CD4-positive, alpha-beta T cell treated with Interleukin-1 beta for 1 hour (primary cell): ENCODE results near the gene FANCD2.
"Not testable (repeated sequence)": the region's sequence is repeated elsewhere in the genome, so short reads cannot be mapped to it uniquely, and the experiment has no call there.

Source experiments
- DNase-seq, 2 donors: peaks; one replicate each; pipeline ENCODE4 v3.0.0-alpha.2; 2020 to 2022

Gene FANCD2

GRCh38 chr3:10017636-10018292 lies 8.5 kb upstream of the FANCD2 start:
- peak in 1 of 2 donors; percentile 33 for DNase-seq

- DNase-seq = not testable (repeated sequence)
Measured at GRCh38 chr3:10018806-10019205, 7.4 kb upstream of the FANCD2 start.

GRCh38 chr3:10019326-10019725 lies 6.9 kb upstream of the FANCD2 start:
- no peak for DNase-seq

GRCh38 chr3:10021856-10022775 lies 4.1 kb upstream of the FANCD2 start:
- no peak for DNase-seq

DNA sequence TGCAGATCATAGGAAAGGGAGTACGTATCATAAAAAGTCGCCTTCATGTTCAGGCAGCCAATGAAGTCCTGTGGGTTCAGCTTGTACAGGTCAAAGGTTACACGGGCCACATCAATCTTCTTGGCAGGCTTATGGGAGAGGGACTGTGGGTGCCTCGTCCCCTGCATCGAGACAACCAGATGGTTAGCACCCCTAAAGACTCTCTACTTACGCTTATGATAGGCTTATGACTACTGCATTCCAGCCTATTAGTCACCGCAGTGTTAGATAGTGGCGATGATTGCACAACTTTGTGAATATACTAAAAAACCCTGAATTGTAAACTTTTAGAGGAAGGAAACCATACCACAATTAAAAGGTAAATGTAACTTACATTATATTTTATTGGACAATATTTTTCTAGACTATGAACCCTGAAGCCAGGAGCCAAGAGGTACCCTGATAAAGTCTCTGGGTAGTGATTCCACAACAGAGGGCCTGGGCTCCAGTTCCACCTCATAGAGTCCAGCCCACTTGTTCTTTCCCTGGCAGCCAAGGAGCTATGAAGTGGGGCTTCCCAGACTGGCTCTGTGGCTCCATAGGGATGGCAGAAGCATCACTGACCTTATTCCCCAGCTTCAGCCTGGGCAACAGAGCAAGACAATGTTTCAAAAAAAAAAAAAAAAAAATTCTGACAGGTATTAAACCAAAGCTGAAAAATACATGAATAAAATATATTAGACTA lies 2.5 kb upstream of the FANCD2 start:
- DNase-seq = no peak

- DNase-seq = no peak
Measured at GRCh38 chr3:10025205-10026083, 793 bp upstream of the FANCD2 start.

DNA sequence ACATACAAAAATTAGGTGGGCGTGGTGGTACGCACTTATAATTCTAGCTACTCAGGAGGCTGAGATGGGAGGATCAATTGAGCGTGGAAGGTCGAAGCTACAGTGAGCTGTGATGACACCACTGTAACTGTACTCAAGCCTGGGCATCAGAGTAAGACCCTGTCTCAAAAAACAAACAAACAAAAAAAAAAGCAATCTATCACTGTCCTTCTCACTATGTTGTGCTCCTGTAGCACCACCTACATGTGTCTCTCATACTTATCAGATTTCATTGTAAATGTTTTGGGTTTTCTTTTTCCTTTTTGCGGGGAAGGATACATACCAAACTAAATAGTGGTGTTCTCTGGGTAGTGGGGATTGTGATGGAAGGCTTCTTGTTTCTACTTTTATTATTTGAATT lies 14.8 kb downstream of the FANCD2 start:
- no peak for DNase-seq

GRCh38 chr3:10047876-10048275 lies 21.6 kb downstream of the FANCD2 start:
- no peak for DNase-seq

- not testable (repeated sequence) for DNase-seq
Measured at GRCh38 chr3:10053054-10053453, 26.8 kb downstream of the FANCD2 start.

DNA sequence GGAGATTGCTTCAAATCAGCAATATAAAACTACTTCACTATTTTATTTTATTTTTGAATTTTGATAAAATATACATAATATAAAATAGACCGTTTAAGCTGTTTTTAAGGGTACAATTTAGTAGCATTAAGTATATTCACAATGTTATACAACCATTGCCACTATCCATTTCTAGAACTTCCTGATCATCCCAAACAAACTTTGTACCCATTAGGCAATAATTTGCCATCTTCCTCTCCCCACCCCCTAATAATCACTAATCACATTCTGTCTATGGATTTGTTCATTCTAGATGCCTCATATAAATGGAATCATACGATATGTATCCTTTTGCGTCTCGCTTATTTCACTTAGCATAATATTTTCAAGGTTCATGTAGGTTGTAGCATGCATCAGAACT lies 28.9 kb downstream of the FANCD2 start:
- DNase-seq = no peak

DNA sequence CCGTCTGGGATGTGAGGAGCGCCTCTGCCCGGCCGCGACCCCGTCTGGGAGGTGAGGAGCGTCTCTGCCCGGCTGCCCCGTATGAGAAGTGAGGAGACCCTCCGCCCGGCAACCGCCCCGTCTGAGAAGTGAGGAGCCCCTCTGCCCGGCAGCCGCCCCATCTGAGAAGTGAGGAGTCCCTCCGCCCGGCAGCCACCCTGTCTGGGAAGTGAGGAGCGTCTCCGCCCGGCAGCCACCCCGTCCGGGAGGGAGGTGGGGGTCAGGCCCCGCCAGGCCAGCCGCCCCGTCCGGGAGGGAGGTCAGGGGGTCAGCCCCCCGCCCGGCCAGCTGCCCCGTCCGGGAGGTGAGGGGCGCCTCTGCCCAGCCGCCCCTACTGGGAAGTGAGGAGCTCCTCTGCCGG lies 43.8 kb downstream of the FANCD2 start:
- not testable (repeated sequence) for DNase-seq

- no peak for DNase-seq
Measured at GRCh38 chr3:10074666-10075065, 48.4 kb downstream of the FANCD2 start.

DNA sequence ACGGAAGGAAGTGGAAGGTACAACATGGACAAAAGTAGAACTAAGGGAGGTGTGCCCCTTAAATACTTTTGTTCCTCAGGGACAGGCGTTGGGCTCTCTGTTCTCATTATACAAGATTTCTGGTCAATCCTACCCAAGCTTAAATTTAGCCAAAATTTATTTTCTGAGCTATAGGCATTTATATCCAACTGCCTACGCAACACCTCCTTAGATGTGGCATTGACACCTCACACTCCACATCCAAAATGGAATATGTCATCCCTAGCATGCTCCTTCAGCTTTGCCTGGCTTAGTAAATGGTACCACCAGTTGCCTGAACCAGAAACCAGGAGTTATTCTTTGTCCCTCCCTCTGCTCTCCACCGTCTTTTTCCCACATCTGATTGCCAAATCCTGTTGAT lies 55.6 kb downstream of the FANCD2 start:
- no peak for DNase-seq

DNA sequence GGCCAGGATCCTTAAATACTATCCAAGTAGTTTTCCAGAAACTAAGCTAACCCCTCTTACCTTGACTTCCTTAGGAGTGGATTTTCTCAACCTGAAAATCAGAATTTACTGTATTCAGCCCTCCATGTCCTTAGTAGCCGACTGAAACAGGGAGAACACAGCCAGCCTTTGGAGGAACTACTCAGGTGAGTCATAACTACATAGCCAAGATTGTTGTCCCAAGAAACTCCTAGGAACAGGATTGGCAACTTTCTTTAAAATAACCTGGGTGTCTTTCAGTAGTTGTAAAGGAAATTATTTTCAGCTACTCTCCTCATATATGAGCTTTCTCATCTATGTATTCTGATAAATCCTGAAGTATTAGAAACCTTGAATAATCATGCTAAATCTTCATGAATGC lies 59.5 kb downstream of the FANCD2 start:
- DNase-seq = no peak

DNA sequence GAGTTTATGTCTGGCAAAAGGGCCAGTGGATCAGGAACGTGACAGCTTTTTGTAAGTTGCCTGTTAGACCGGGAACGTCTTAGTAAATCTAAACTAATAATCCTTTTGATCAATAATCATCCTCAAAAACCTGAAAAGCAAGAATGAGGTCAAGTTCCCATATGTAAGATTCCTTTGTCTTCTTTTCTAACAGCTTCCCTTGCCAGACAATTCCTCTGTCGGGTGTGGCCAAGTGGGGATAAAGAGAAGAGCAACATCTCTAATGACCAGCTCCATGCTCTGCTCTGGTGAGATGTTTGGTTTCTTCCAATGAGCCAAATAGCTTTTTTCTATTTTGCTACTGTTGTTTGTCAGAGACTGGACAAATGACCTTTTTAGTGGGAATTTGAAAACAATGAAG lies 62.0 kb downstream of the FANCD2 start:
- DNase-seq = no peak

DNA sequence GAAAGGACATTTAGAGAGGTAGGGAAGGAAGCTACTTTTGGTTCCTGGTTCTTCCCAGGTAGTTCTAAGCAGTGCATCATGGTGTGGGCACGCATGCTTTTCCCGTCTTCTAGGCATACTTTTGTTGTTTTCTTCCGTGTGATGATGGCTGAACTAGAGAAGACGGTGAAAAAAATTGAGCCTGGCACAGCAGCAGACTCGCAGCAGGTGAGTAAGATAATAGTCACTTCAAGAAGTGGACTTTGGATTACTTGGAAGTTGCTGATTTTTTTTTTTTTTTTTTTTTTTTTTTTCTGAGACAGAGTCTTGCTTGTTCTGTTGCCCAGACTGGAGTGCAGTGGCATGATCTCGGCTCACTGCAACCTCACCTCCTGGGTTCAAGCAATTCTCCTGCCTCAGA lies 63.9 kb downstream of the FANCD2 start:
- no peak for DNase-seq

- not testable (repeated sequence) for DNase-seq
Measured at GRCh38 chr3:10090774-10091173, 64.5 kb downstream of the FANCD2 start.

DNA sequence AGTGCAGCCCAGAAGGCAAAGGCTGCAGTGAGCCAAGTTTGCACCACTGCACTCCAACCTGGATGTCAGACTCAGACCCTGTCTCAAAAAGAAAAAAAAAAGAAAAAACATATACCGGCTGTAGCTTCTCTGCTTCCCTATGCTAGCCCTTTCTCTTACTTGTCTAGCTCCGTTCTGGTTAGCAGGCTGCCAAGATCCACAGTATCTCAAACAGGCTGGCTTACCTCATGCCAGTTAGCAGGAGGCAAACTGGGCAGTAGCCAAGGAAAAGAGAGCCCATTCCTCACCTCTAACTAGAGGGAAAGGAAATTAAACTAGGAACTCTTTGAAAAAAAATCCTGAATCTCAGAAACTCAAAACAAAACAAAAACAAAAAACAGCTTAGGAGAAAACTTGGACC lies 65.2 kb downstream of the FANCD2 start:
- DNase-seq = not testable (repeated sequence)

DNA sequence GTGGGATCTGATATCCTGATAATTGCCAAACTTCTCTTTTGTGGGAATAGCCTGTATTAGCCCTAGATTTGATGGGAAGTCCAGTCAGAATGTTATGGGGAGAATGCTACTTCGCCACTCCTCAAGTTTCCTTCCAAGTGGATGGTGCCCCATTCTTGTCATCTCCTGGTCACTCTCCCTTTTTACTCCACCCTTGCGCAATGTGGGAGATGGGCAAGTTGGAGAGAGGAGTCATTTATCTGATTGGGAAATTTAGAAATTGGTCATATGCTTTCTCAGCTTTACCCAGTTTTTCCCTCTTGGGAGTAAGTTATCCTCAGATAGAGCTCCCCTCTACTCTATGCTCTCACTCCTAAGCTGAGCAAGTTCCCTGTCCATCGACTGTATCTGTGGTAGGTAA lies 67.4 kb downstream of the FANCD2 start:
- no peak for DNase-seq

- no peak for DNase-seq
Measured at GRCh38 chr3:10099041-10099440, 72.8 kb downstream of the FANCD2 start.

DNA sequence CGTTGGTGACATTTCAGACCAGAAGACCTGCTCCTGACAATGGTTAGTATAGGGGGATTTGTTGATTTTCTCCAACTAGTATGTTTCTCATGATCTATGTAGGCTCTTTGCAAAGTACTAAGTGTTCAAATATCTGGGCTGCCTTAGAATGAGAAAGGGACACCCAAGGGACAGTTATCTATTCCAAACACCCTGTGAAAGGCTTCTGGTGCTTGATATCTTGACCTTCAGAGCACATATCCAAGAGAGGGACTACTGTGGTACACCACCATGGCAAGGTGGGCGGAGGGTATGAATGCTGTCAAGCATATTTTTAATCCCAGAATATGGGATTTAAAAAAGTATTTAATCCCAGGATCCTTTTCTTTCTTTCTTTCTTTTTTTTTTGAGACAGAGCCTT lies 80.7 kb downstream of the FANCD2 start:
- no peak for DNase-seq

DNA sequence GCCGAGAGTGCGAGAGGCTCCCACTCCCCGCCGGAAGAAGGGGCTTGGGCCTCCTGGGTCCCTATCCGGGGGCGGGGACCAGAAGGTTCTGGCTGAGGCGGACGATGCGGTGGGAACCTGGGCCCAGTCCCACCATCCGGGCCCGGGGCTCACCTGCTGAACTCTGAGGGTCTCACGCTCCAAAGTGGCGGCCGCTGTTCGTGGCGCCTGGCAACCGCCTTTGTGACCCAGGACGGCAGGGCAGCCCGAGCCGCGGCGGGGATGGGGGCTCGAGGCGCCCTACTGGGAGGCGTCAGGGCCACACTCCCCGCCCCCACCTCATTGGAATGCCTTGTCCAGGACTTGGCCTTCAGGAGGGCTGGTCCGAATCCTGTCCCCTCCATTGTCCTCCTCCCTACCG lies 81.9 kb downstream of the FANCD2 start, which contains the start of gene FANCD2OS:
TSS of gene FANCD2OS (minus strand) at position 165 of the 400 bp plus-strand sequence. CDS start 3,481 bp downstream, outside the sequence.
- no peak for DNase-seq
